Ascending aorta (tissue), 2 donors: ENCODE measurements around the gene ADGRF3. TPM values are rescaled to one million over a fixed set of nuclear protein-coding genes. Genes with fewer than 3 reads are reported as not detected.
A peak's percentile ranks its signal among the peaks of the same experiment; 100 is the strongest.

Experiments
- DNase-seq, 2 donors: peaks; one replicate each; pipeline ENCODE4 v3.0.0-alpha.2; 2019; ENCODE audit warnings: low spot score in 2 of 2
- H3K27ac ChIP-seq, 2 donors: fragments of 200-600 bp; sonication (generic); one replicate each; pipeline ENCODE4 v1.5.1; 2016 to 2017; ENCODE audit warnings: mild to moderate bottlenecking in 1 of 2
- H3K27me3 ChIP-seq: fragments of 200-600 bp; sonication (generic); one replicate; pipeline ENCODE4 v1.5.1; 2017
- H3K36me3 ChIP-seq, 2 donors: fragments of 200-600 bp; sonication (generic); one replicate each; pipeline ENCODE4 v1.5.1; 2016
- H3K4me1 ChIP-seq, 2 donors: fragments of 200-600 bp; sonication (generic); one replicate each; pipeline ENCODE4 v1.5.1; 2016 to 2017; ENCODE audit warnings: mild to moderate bottlenecking in 1 of 2
- H3K4me3 ChIP-seq, 2 donors: fragments of 200-600 bp; sonication (generic); one replicate each; pipeline ENCODE4 v1.5.1; 2016 to 2017; ENCODE audit warnings: mild to moderate bottlenecking in 1 of 2
- H3K9me3 ChIP-seq, 2 donors: fragments of 200-600 bp; sonication (generic); one replicate each; pipeline ENCODE4 v1.5.1; 2016
- CTCF ChIP-seq, 3 experiments: fragments of 200-600 bp in 2 of 3; fragments of 450-650 bp in 1 of 3; sonication (generic) in 2 of 3; IDR thresholded peaks; one replicate each; pipeline ENCODE4 v1.5.1; 2016 to 2019; ENCODE audit warnings: antibody characterized with exemption in 3 of 3, mild to moderate bottlenecking in 1 of 3, moderate library complexity in 1 of 3
- intact Hi-C: fragments of 100-400 bp; cut with DNase I; formaldehyde crosslinking; loops from one replicate; pipeline ENCODE4 v1.15.1; 2023
- total RNA-seq: library from RNA; depleted of rRNA; stranded (reverse); fragments of >200 nt; gene quantifications from one replicate; pipeline ENCODE4 v1.1.0, GENCODE V29; 2016

The ADGRF3 gene
- total RNA-seq, 1 donor from 2014 or later = not detected

GRCh38 chr2:26279886-26280285 is 66.7 kb downstream of the ADGRF3 start:
- TF ChIP-seq CTCF (IDR thresholded peaks at IDR 0.05) = no peak
- Histone ChIP-seq H3K4me1 (peaks cover 0 to 3% of the 10 kb centered on the region in 2 donors), H3K36me3 (peaks cover 68 to 78% of the 10 kb centered on the region in 2 donors), H3K9me3 (no peaks in the 10 kb centered on the region), H3K27ac (no peak overlapping the region), H3K4me3 (no peak overlapping the region), H3K27me3 (no peaks in the 10 kb centered on the region)
- intact Hi-C loops = no loop called here
- no peak for DNase-seq

GRCh38 chr2:26276484-26277227 is 69.9 kb downstream of the ADGRF3 start:
- H3K36me3 ChIP-seq = peaks cover 47 to 48% of the 10 kb centered on the region in 2 donors
- intact Hi-C loops = no loop called here
- H3K27ac ChIP-seq = no peak overlapping the region

GRCh38 chr2:26274058-26274613 is 72.5 kb downstream of the ADGRF3 start:
- H3K4me3 ChIP-seq = no peak overlapping the region
- H3K4me1 ChIP-seq = peaks cover 0 to 18% of the 10 kb centered on the region in 2 donors
- intact Hi-C loops = loop anchor here (2.0 kb wide), 1 partner anchor 29 kb away; the partner anchor contains the start of genes HADHA and HADHB
- DNase-seq = peak; percentile 18 to 93
- no peaks in the 10 kb centered on the region for H3K9me3 ChIP-seq
- peaks cover 24 to 28% of the 10 kb centered on the region in 2 donors for H3K36me3 ChIP-seq
- no peak for TF ChIP-seq CTCF (IDR thresholded peaks at IDR 0.05)
- peak overlapping the region; percentile 64 to 86 for H3K27ac ChIP-seq
- no peaks in the 10 kb centered on the region for H3K27me3 ChIP-seq

More at GRCh38 chr2:26276484-26277227, 69.9 kb downstream of the ADGRF3 start:
- DNase-seq = no peak
- no peak for TF ChIP-seq CTCF (IDR thresholded peaks at IDR 0.05)
- Histone ChIP-seq H3K4me1 (peaks cover 0 to 18% of the 10 kb centered on the region in 2 donors), H3K9me3 (no peaks in the 10 kb centered on the region), H3K4me3 (no peak overlapping the region), H3K27me3 (no peaks in the 10 kb centered on the region)

GRCh38 chr2:26273501-26273900 is 73.1 kb downstream of the ADGRF3 start:
- Histone ChIP-seq H3K4me1 (peaks cover 0 to 18% of the 10 kb centered on the region in 2 donors), H3K4me3 (no peak overlapping the region), H3K9me3 (no peaks in the 10 kb centered on the region), H3K27me3 (no peaks in the 10 kb centered on the region), H3K27ac (peak overlapping the region; percentile 64 to 68), H3K36me3 (peaks cover 17 to 22% of the 10 kb centered on the region in 2 donors)
- DNase-seq = no peak
- TF ChIP-seq CTCF (IDR thresholded peaks at IDR 0.05) = no peak
- intact Hi-C loops = no loop called here

- H3K9me3 ChIP-seq = no peaks in the 10 kb centered on the region
- intact Hi-C loops = no loop called here
- no peak for TF ChIP-seq CTCF (IDR thresholded peaks at IDR 0.05)
- H3K4me3 ChIP-seq = no peak overlapping the region
- DNase-seq = no peak
- H3K27me3 ChIP-seq = no peaks in the 10 kb centered on the region
- H3K36me3 ChIP-seq = peaks cover 3 to 5% of the 10 kb centered on the region in 2 donors
- no peak overlapping the region for H3K27ac ChIP-seq
- peaks cover 0 to 18% of the 10 kb centered on the region in 2 donors for H3K4me1 ChIP-seq
Observed at GRCh38 chr2:26270373-26270772, 76.2 kb downstream of the ADGRF3 start.
